ENCODE results near the gene TAF12. TPM values are rescaled to one million over a fixed set of nuclear protein-coding genes. Genes with fewer than 3 reads are reported as not detected.
A peak's percentile ranks its signal among the peaks of the same experiment; 100 is the strongest.
"Not testable (repeated sequence)": the region's sequence is repeated elsewhere in the genome, so short reads cannot be mapped to it uniquely, and the experiment has no call there.

TAF12 gene
- total and polyA plus RNA-seq, 10 of the 15 experiments (the other 5 are each of a cell fraction or from before 2014, with no cell fraction given): 18.3 to 43.3 (median 28.6) TPM

- ATAC-seq; H4K20me1 ChIP-seq (ENCODE audit: control insufficient read depth, insufficient read depth); H3K4me1 ChIP-seq (ENCODE audit: control insufficient read depth, insufficient read depth, low read length); H3K4me2 ChIP-seq (ENCODE audit: control insufficient read depth, insufficient read depth); H3K4me3 ChIP-seq; FAIRE-seq; H3K9ac ChIP-seq (ENCODE audit: control insufficient read depth, insufficient read depth, low read length); H3K27ac ChIP-seq (ENCODE audit: control insufficient read depth, insufficient read depth); DNase-seq (ENCODE audit: low read depth, low spot score); SMC1A ChIA-PET (ENCODE audit: uncharacterized antibody, unreplicated experiment); H3K27me3 ChIP-seq (replicated peaks in 1 of 2; ENCODE audit: control insufficient read depth in 2 of 2, insufficient read depth in 2 of 2, low read length in 1 of 2); H3K9me3 ChIP-seq (replicated peaks; ENCODE audit: control insufficient read depth, insufficient read depth, low read length); H2AFZ ChIP-seq (ENCODE audit: control insufficient read depth, low read depth, low read length); intact Hi-C loops (cut with micrococcal nuclease; ENCODE audit: unreplicated experiment); H3K36me3 ChIP-seq (ENCODE audit: control insufficient read depth in 2 of 2, insufficient read depth in 2 of 2, low read length in 1 of 2); H3K79me2 ChIP-seq (ENCODE audit: control insufficient read depth, insufficient read depth, low read length); in situ Hi-C loops (cut with MboI); BruUV-seq (replicated peaks): not testable (repeated sequence)
- 0 out of 2 replicates have a peak, but pooled peaks have one; percentile 10 for TF ChIP-seq YY1 (IDR thresholded peaks at IDR 0.05; ENCODE audit: low read depth, low read length)
- CTCF ChIA-PET: interaction anchor here (1.3 kb wide), 1 partner anchor 15 kb away, joined by 4 read pairs; no protein-coding TSS in a partner anchor
- RAD21 ChIA-PET (ENCODE audit: unreplicated experiment): interaction anchor here (1.3 kb wide), 1 partner anchor 221 kb away, joined by 3 read pairs; no protein-coding TSS in a partner anchor
- POLR2A ChIA-PET: interaction anchor here (2.8 kb wide), 1 partner anchor 13 kb away, joined by 9 read pairs; the partner anchor contains the start of gene GMEB1
- WGBS (ENCODE audit: insufficient coverage, insufficient replicate concordance, low lambda C conversion rate, missing lambda C conversion rate): 55% methylated on average over 10 of the region's 10 CpGs
These were observed 12.8 kb upstream of the TAF12 start for GRCh38 chr1:28655448-28656311.

GRCh38 chr1:28653870-28654269 lies 11.0 kb upstream of the TAF12 start:
- H3K9ac ChIP-seq (ENCODE audit: control insufficient read depth, insufficient read depth, low read length); H3K36me3 ChIP-seq (ENCODE audit: control insufficient read depth in 2 of 2, insufficient read depth in 2 of 2, low read length in 1 of 2); intact Hi-C loops (cut with micrococcal nuclease; ENCODE audit: unreplicated experiment); H3K4me1 ChIP-seq (ENCODE audit: control insufficient read depth, insufficient read depth, low read length); H3K4me2 ChIP-seq (ENCODE audit: control insufficient read depth, insufficient read depth); DNase-seq (ENCODE audit: low read depth, low spot score); H3K27me3 ChIP-seq (replicated peaks in 1 of 2; ENCODE audit: control insufficient read depth in 2 of 2, insufficient read depth in 2 of 2, low read length in 1 of 2); in situ Hi-C loops (cut with MboI); H3K9me3 ChIP-seq (replicated peaks; ENCODE audit: control insufficient read depth, insufficient read depth, low read length); BruUV-seq (replicated peaks); H2AFZ ChIP-seq (ENCODE audit: control insufficient read depth, low read depth, low read length); H3K4me3 ChIP-seq; FAIRE-seq; CTCF ChIA-PET; ATAC-seq; H3K27ac ChIP-seq (ENCODE audit: control insufficient read depth, insufficient read depth); RAD21 ChIA-PET (ENCODE audit: unreplicated experiment); H3K79me2 ChIP-seq (ENCODE audit: control insufficient read depth, insufficient read depth, low read length); H4K20me1 ChIP-seq (ENCODE audit: control insufficient read depth, insufficient read depth): not testable (repeated sequence)
- 25% methylated on average over 3 of the region's 3 CpGs for WGBS (ENCODE audit: insufficient coverage, insufficient replicate concordance, low lambda C conversion rate, missing lambda C conversion rate)
- ChIA-PET POLR2A (interaction anchor here (0.6 kb wide), 1 partner anchor 9 kb away, joined by 3 read pairs; no protein-coding TSS in a partner anchor), SMC1A (ENCODE audit: uncharacterized antibody, unreplicated experiment) (interaction anchor here (0.6 to 1.2 kb wide), 2 partner anchors 74 to 102 kb away, joined by 3 read pairs; no protein-coding TSS in a partner anchor)
- TF ChIP-seq CTCF (IDR thresholded peaks at IDR 0.05 in 2 of 3, conservative IDR thresholded peaks at IDR 0.05 in 1 of 3; ENCODE audit: control insufficient read depth in 2 of 3, extremely low read depth in 1 of 3, insufficient read depth in 1 of 3, low read depth in 3 of 3, low read length in 3 of 3) (peak in 1 of 3 experiments; percentile 36; a peak in 2 of 6 replicates), SMC3 (IDR thresholded peaks at IDR 0.05; ENCODE audit: borderline replicate concordance, low read length) (peak; percentile 12; the same call in 1 of the 2 replicates), RAD21 (IDR thresholded peaks at IDR 0.05; ENCODE audit: insufficient read depth, low read depth, low read length) (peak; percentile 38)

- H2AFZ ChIP-seq (ENCODE audit: control insufficient read depth, low read depth, low read length); intact Hi-C loops (cut with micrococcal nuclease; ENCODE audit: unreplicated experiment); DNase-seq (ENCODE audit: low read depth, low spot score); H4K20me1 ChIP-seq (ENCODE audit: control insufficient read depth, insufficient read depth); H3K27ac ChIP-seq (ENCODE audit: control insufficient read depth, insufficient read depth); CTCF ChIA-PET; H3K4me2 ChIP-seq (ENCODE audit: control insufficient read depth, insufficient read depth); H3K36me3 ChIP-seq (ENCODE audit: control insufficient read depth in 2 of 2, insufficient read depth in 2 of 2, low read length in 1 of 2); SMC1A ChIA-PET (ENCODE audit: uncharacterized antibody, unreplicated experiment); H3K9me3 ChIP-seq (replicated peaks; ENCODE audit: control insufficient read depth, insufficient read depth, low read length); POLR2A ChIA-PET; H3K9ac ChIP-seq (ENCODE audit: control insufficient read depth, insufficient read depth, low read length); in situ Hi-C loops (cut with MboI); ATAC-seq; H3K4me3 ChIP-seq; H3K4me1 ChIP-seq (ENCODE audit: control insufficient read depth, insufficient read depth, low read length); H3K27me3 ChIP-seq (replicated peaks in 1 of 2; ENCODE audit: control insufficient read depth in 2 of 2, insufficient read depth in 2 of 2, low read length in 1 of 2); BruUV-seq (replicated peaks); FAIRE-seq; H3K79me2 ChIP-seq (ENCODE audit: control insufficient read depth, insufficient read depth, low read length): not testable (repeated sequence)
- WGBS (ENCODE audit: insufficient coverage, insufficient replicate concordance, low lambda C conversion rate, missing lambda C conversion rate): 72% methylated on average over 13 of the region's 13 CpGs
- RAD21 ChIA-PET (ENCODE audit: unreplicated experiment): interaction anchor here (0.8 kb wide), 1 partner anchor 224 kb away, joined by 3 read pairs; no protein-coding TSS in a partner anchor
These were observed 10.2 kb upstream of the TAF12 start for GRCh38 chr1:28653063-28653462.

Data from GM12878 (cell line).